Hepatocyte (in vitro differentiated cells): ENCODE measurements around the gene CASR.

Experiments used
- CTCF ChIP-seq: fragments of 200-600 bp; sonication (generic); IDR thresholded peaks from 2 replicates; pipeline ENCODE4 v1.5.1; 2016; ENCODE audit warnings: antibody characterized with exemption, mild to moderate bottlenecking; ENCODE audit not compliant: poor library complexity
- EZH2 ChIP-seq: fragments of 200-600 bp; sonication (generic); IDR thresholded peaks from 2 replicates; pipeline ENCODE4 v1.6.1; 2016; ENCODE audit warnings: antibody characterized with exemption, mild to moderate bottlenecking, borderline replicate concordance
- EZH2phosphoT487 ChIP-seq: fragments of 200-600 bp; sonication (generic); IDR thresholded peaks from one replicate; pipeline ENCODE4 v1.6.1; 2018; ENCODE audit warnings: antibody characterized with exemption, mild to moderate bottlenecking, low read depth, moderate library complexity; ENCODE audit not compliant: unreplicated experiment, severe bottlenecking

DNA sequence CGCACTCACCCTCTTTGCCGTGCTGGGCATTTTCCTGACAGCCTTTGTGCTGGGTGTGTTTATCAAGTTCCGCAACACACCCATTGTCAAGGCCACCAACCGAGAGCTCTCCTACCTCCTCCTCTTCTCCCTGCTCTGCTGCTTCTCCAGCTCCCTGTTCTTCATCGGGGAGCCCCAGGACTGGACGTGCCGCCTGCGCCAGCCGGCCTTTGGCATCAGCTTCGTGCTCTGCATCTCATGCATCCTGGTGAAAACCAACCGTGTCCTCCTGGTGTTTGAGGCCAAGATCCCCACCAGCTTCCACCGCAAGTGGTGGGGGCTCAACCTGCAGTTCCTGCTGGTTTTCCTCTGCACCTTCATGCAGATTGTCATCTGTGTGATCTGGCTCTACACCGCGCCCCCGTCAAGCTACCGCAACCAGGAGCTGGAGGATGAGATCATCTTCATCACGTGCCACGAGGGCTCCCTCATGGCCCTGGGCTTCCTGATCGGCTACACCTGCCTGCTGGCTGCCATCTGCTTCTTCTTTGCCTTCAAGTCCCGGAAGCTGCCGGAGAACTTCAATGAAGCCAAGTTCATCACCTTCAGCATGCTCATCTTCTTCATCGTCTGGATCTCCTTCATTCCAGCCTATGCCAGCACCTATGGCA is 100.5 kb downstream of the CASR start:
- no peak for TF ChIP-seq CTCF
- no peak for TF ChIP-seq EZH2phosphoT487
- no peak for TF ChIP-seq EZH2
